ENCODE results near the gene AOPEP.

The AOPEP gene

GRCh38 chr9:94824913-94825610, 98.6 kb downstream of the AOPEP start:
- TF ChIP-seq CTCF (conservative IDR thresholded peaks at IDR 0.05; ENCODE audit: low read length) (no peak), EZH2phosphoT487 (IDR thresholded peaks at IDR 0.05; ENCODE audit: borderline replicate concordance) (no peak)
- H3K27me3 ChIP-seq (ENCODE audit: insufficient read depth, low read length, poor library complexity, severe bottlenecking), result no peaks in the 10 kb centered on the region
- no peaks in the 10 kb centered on the region for H3K9me2 ChIP-seq (replicated peaks; ENCODE audit: low read depth, low read length)
- no peaks in the 10 kb centered on the region for H3K9me3 ChIP-seq (ENCODE audit: insufficient read depth, low read depth, low read length)
- H3K79me2 ChIP-seq (ENCODE audit: insufficient read depth, low read length), result no peaks in the 10 kb centered on the region
- no peak overlapping the region for H3K9ac ChIP-seq (ENCODE audit: low read depth, low read length, poor library complexity, severe bottlenecking)
- H4K20me1 ChIP-seq (ENCODE audit: insufficient read depth, low read length, poor library complexity, severe bottlenecking), result no peaks in the 10 kb centered on the region
- H3F3A ChIP-seq (ENCODE audit: low read depth), result no peaks in the 10 kb centered on the region
- H3K4me2 ChIP-seq (ENCODE audit: low read depth, low read length, poor library complexity, severe bottlenecking), result no peak overlapping the region
- no peak overlapping the region for H3K4me3 ChIP-seq (ENCODE audit: low read length, poor library complexity, severe bottlenecking)
- no peak overlapping the region for H2AFZ ChIP-seq (ENCODE audit: low read length)
- no peaks in the 10 kb centered on the region for H3K4me1 ChIP-seq (ENCODE audit: insufficient read depth, low read length, poor library complexity, severe bottlenecking)
- H3K36me3 ChIP-seq (ENCODE audit: insufficient read depth, low read length), result no peaks in the 10 kb centered on the region

- TF ChIP-seq CTCF (conservative IDR thresholded peaks at IDR 0.05; ENCODE audit: low read length), result no peak
- TF ChIP-seq EZH2phosphoT487 (IDR thresholded peaks at IDR 0.05; ENCODE audit: borderline replicate concordance), result no peak
- H3K4me2 ChIP-seq (ENCODE audit: low read depth, low read length, poor library complexity, severe bottlenecking), result no peak overlapping the region
Observed at GRCh38 chr9:94825611-94825958, 99.1 kb downstream of the AOPEP start.

GRCh38 chr9:94826044-94826443, 99.5 kb downstream of the AOPEP start:
- Histone ChIP-seq H3K4me2 (ENCODE audit: low read depth, low read length, poor library complexity, severe bottlenecking) (no peak overlapping the region), H3K36me3 (ENCODE audit: insufficient read depth, low read length) (no peaks in the 10 kb centered on the region), H3K27me3 (ENCODE audit: insufficient read depth, low read length, poor library complexity, severe bottlenecking) (no peaks in the 10 kb centered on the region), H3K79me2 (ENCODE audit: insufficient read depth, low read length) (no peaks in the 10 kb centered on the region), H3K4me1 (ENCODE audit: insufficient read depth, low read length, poor library complexity, severe bottlenecking) (no peaks in the 10 kb centered on the region), H3K4me3 (ENCODE audit: low read length, poor library complexity, severe bottlenecking) (no peak overlapping the region), H3K9me3 (ENCODE audit: insufficient read depth, low read depth, low read length) (no peaks in the 10 kb centered on the region), H4K20me1 (ENCODE audit: insufficient read depth, low read length, poor library complexity, severe bottlenecking) (no peaks in the 10 kb centered on the region), H3F3A (ENCODE audit: low read depth) (no peaks in the 10 kb centered on the region), H2AFZ (ENCODE audit: low read length) (no peak overlapping the region), H3K9ac (ENCODE audit: low read depth, low read length, poor library complexity, severe bottlenecking) (no peak overlapping the region), H3K9me2 (replicated peaks; ENCODE audit: low read depth, low read length) (no peaks in the 10 kb centered on the region)
- TF ChIP-seq CTCF (conservative IDR thresholded peaks at IDR 0.05; ENCODE audit: low read length) (no peak), EZH2phosphoT487 (IDR thresholded peaks at IDR 0.05; ENCODE audit: borderline replicate concordance) (no peak)

More at GRCh38 chr9:94825611-94825958, 99.1 kb downstream of the AOPEP start:
- H3K9ac ChIP-seq (ENCODE audit: low read depth, low read length, poor library complexity, severe bottlenecking), result no peak overlapping the region
- H3K9me3 ChIP-seq (ENCODE audit: insufficient read depth, low read depth, low read length), result no peaks in the 10 kb centered on the region
- no peaks in the 10 kb centered on the region for H3F3A ChIP-seq (ENCODE audit: low read depth)
- no peak overlapping the region for H2AFZ ChIP-seq (ENCODE audit: low read length)
- H3K4me1 ChIP-seq (ENCODE audit: insufficient read depth, low read length, poor library complexity, severe bottlenecking), result no peaks in the 10 kb centered on the region
- H3K9me2 ChIP-seq (replicated peaks; ENCODE audit: low read depth, low read length), result no peaks in the 10 kb centered on the region
- H3K27me3 ChIP-seq (ENCODE audit: insufficient read depth, low read length, poor library complexity, severe bottlenecking), result no peaks in the 10 kb centered on the region
- no peaks in the 10 kb centered on the region for H3K79me2 ChIP-seq (ENCODE audit: insufficient read depth, low read length)
- no peaks in the 10 kb centered on the region for H3K36me3 ChIP-seq (ENCODE audit: insufficient read depth, low read length)
- H3K4me3 ChIP-seq (ENCODE audit: low read length, poor library complexity, severe bottlenecking), result no peak overlapping the region
- no peaks in the 10 kb centered on the region for H4K20me1 ChIP-seq (ENCODE audit: insufficient read depth, low read length, poor library complexity, severe bottlenecking)
